Mucosa of descending colon (tissue), 3 donors: Measurements from ENCODE around the gene BCL2. TPM values are rescaled to one million over a fixed set of nuclear protein-coding genes. Genes with fewer than 3 reads are reported as not detected.

ENCODE experiments used
- ATAC-seq: fragments of 200-7000 bp; cut with Tn5 transposase; one replicate; pipeline ENCODE4 v1.9.1; 2020; ENCODE audit warnings: mild to moderate bottlenecking, moderate library complexity
- DNase-seq, 3 donors: peaks; one replicate each; pipeline ENCODE4 v3.0.0-alpha.2; 2020
- H3K36me3 ChIP-seq: fragments of 200-600 bp; one replicate; pipeline ENCODE4 v1.8.0; 2021; ENCODE audit warnings: low read depth, mild to moderate bottlenecking
- H3K4me1 ChIP-seq: fragments of 200-600 bp; one replicate; pipeline ENCODE4 v1.8.0; 2021; ENCODE audit warnings: low read depth, mild to moderate bottlenecking
- H3K4me3 ChIP-seq: fragments of 200-600 bp; one replicate; pipeline ENCODE4 v1.8.0; 2021; ENCODE audit warnings: mild to moderate bottlenecking
- H3K9me3 ChIP-seq: fragments of 200-600 bp; one replicate; pipeline ENCODE4 v1.8.0; 2021; ENCODE audit warnings: mild to moderate bottlenecking
- CTCF ChIP-seq: fragments of 200-600 bp; IDR thresholded peaks from one replicate; pipeline ENCODE4 v1.8.0; 2022; ENCODE audit warnings: antibody characterized with exemption, mild to moderate bottlenecking
- intact Hi-C, 2 donors: fragments of 100-400 bp; cut with DNase I in 1 of 2; cut with micrococcal nuclease in 1 of 2; formaldehyde crosslinking; loops; one replicate each; pipeline versions ENCODE4 v1.11.0 to v1.11.1; 2022; cut with DNase I, micrococcal nuclease
- total RNA-seq, 3 donors: library from RNA; stranded (reverse); fragmentation: NEBNext Ultra II Directional in 2 of 3; extraction: Animal tissue kit (Norgen Biotek cat#: 25700) in 2 of 3; gene quantifications; one replicate each; pipeline versions ENCODE4 v1.2.1 to v1.2.4, GENCODE V29; 2021 to 2023
- donor health status: DM: no; HTN: no; CAD: no; lungs with moderate emphysema.
- donor health status: DM: no; HTN: no; CAD: no.
- donor health status: DM: no; HTN: yes; CAD: no.

The BCL2 gene
- total RNA-seq, 3 donors from 2014 or later = 17.7 to 25.7 (median 20.5) TPM

DNA sequence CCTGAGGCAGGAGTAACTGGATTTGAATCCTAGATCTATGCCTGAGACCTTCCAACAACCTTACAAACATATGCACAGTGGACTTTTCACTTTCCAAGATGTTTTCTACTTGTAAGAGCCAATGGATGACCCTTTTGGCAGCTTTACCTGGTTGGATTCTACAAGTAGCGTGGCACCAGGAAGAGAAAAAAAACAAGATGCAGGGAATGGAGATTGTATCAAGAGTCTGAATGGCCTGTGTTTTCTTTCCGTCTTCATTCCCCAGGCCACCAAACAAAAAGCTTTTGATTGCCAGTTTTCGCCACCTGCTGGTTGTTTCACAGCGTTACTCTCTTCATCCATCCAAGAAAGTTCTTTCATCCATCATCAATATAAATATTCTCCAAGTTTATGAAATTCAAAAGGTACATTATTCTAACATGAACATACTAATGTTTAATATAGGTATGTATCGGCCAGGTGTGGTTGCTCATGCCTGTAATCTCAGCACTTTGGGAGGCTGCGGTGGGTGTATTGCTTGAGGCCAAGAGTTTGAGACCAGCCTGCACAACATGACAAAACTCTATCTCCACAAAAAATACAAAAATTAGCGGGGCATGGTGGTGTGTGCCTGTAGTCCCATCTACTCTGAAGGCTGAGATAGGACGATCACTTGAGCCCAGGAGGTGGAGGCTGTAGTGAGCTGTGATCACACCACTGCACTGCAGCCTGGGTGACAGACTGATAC lies 3.5 kb upstream of the BCL2 start:
- DNase-seq = peak in 1 of 3 donors; percentile 77
- TF ChIP-seq CTCF = peak; percentile 42
- Histone ChIP-seq H3K36me3 (no peaks in the 10 kb centered on the region), H3K4me1 (no peaks in the 10 kb centered on the region), H3K9me3 (no peaks in the 10 kb centered on the region), H3K4me3 (no peak overlapping the region)
- peak; percentile 24 for ATAC-seq
- intact Hi-C loops = loop anchor here (5.0 to 10.0 kb wide), 3 partner anchors 191 to 311 kb away; no protein-coding TSS in a partner anchor

- ATAC-seq (no peak), DNase-seq (no peak)
- Histone ChIP-seq H3K4me3 (no peak overlapping the region), H3K9me3 (no peaks in the 10 kb centered on the region), H3K4me1 (no peaks in the 10 kb centered on the region), H3K36me3 (no peaks in the 10 kb centered on the region)
- intact Hi-C loops = loop anchor here (5.0 to 10.0 kb wide), 3 partner anchors 190 to 310 kb away; no protein-coding TSS in a partner anchor
- TF ChIP-seq CTCF = no peak
Measured at GRCh38 chr18:63322206-63322605, 2.6 kb upstream of the BCL2 start.

DNA sequence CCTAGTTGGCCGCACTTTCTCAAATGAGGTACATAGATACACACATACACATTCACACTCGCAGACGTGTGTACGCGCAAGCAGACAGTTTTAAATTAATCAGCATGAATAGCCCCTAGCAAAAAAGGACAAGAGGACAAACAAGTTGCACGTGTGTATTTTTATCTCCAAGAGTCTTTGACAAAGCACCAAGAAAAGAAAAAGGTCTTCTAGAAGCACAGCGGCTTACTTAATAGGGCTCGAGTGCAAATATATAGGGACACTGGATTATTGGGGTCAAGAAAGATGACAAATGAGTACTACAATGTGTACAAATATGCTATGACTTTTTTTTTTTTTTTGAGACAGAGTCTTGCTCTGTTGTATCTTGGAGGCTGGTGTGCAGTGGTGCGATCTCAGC lies 1.7 kb upstream of the BCL2 start:
- no peak for DNase-seq
- no peak for TF ChIP-seq CTCF
- intact Hi-C loops = loop anchor here (5.0 to 10.0 kb wide), 3 partner anchors 189 to 309 kb away; no protein-coding TSS in a partner anchor
- ATAC-seq = no peak
- H3K4me1 ChIP-seq = no peaks in the 10 kb centered on the region
- no peaks in the 10 kb centered on the region for H3K9me3 ChIP-seq
- H3K4me3 ChIP-seq = no peak overlapping the region
- no peaks in the 10 kb centered on the region for H3K36me3 ChIP-seq

DNA sequence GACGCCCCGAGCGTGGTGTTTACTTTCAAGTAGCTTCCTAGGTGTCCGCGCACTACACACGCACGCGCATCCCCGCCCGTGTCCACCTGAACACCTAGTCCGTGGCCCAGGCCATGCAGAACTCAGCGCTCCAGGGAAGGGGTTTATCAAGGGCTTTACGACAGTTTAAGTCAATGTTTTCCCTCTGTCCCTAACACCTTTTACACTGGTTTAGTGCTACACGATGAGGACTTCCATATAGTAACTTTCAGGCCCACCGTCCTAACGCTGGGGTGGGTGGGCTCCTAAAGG lies 1.4 kb upstream of the BCL2 start:
- peak in 1 of 3 donors; percentile 75 for DNase-seq

DNA sequence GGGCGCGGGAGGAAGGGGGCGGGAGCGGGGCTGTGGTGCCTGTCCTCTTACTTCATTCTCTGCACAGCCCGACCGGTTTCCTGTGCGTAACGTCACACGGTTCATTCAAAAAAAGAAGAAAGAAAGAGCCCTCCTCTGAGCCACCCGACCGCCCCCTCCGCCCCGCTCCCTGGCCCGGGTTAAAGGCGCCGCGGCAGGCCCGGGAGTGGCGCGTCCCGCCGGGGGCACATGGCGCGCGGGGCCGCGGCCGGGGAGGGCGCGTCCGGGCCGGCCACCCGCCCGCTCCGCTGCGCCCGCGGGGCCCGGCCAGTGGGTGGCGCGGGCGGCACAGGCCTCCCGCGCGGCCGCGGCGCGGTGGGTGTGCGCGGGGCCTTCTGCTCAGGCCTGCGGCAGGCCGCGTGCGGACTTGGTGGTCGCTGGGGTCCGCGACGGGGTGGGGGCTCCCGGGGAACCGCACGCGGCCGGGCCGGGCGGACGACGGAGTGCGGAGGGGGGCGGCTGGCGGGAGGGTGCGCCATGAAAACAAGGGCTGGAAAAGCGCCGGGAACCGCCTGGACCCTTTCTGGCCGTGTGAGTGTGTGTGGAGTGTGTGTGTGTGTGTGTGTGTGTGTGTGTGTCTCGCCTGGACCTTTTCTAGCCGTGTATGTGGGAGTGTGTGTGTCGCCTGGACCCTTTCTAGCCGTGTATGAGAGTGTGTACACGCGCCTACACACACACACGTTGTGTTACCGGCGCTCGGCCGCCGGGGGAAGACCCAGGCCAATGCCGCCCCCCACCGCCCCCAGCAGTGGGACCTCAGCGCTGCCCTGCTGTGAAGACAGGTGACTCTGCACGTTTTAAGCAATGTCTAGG lies 780 bp upstream of the BCL2 start:
- intact Hi-C loops = loop anchor here (5.0 to 10.0 kb wide), 3 partner anchors 188 to 308 kb away; no protein-coding TSS in a partner anchor
- no peaks in the 10 kb centered on the region for H3K4me1 ChIP-seq

More for the DNA sequence above, 1.4 kb upstream of the BCL2 start:
- no peak for TF ChIP-seq CTCF
- Histone ChIP-seq H3K4me3 (no peak overlapping the region), H3K36me3 (no peaks in the 10 kb centered on the region), H3K4me1 (no peaks in the 10 kb centered on the region), H3K9me3 (no peaks in the 10 kb centered on the region)
- intact Hi-C loops = loop anchor here (5.0 to 10.0 kb wide), 3 partner anchors 189 to 309 kb away; no protein-coding TSS in a partner anchor
- peak; percentile 38 for ATAC-seq

More for the DNA sequence above, 780 bp upstream of the BCL2 start:
- Histone ChIP-seq H3K9me3 (no peaks in the 10 kb centered on the region), H3K4me3 (peak overlapping the region; percentile 48), H3K36me3 (no peaks in the 10 kb centered on the region)
- peak; percentile 73 for ATAC-seq
- peak; percentile 87 to 91 (median 88) for DNase-seq
- peak; percentile 5 for TF ChIP-seq CTCF
